Panc1 (cell line): ENCODE results near the gene SCUBE2. TPM values are rescaled to one million over a fixed set of nuclear protein-coding genes. Genes with fewer than 3 reads are reported as not detected.

Source experiments
- ATAC-seq: fragments of 200-7000 bp; cut with Tn5 transposase; 2 replicates; pipeline ENCODE4 v1.9.1; 2020; ENCODE audit warnings: mild to moderate bottlenecking, moderate library complexity
- BruUV-seq: library from RNA; stranded (reverse); fragments of 400-500 nt; replicated peaks from 2 replicates; lab custom pipeline; 2021; lab: Mats Ljungman, UMichigan
- CTCF ChIA-PET: fragments of 300-600 bp; sonication (Branson Sonifier 250); formaldehyde crosslinking; loops from one replicate; lab custom pipeline; 2022; ENCODE audit warnings: antibody characterized with exemption; lab: Charles Lee
- POLR2A ChIA-PET: fragments of 300-600 bp; sonication (Branson Sonifier 250); formaldehyde crosslinking; loops from one replicate; lab custom pipeline; 2022; ENCODE audit warnings: antibody characterized with exemption; lab: Charles Lee
- DNase-seq: peaks from one replicate; pipeline ENCODE4 v3.0.0-alpha.2; 2010; ENCODE audit warnings: low read depth, low spot score
- H3K27ac ChIP-seq: 2 replicates; pipeline ENCODE4 v1.5.1; 2011; ENCODE audit warnings: mild to moderate bottlenecking, low read length, inconsistent platforms
- H3K27me3 ChIP-seq: fragments of 200-500 bp; sonication (Bioruptor generic); 2 replicates; pipeline ENCODE4 v1.6.0; 2014; ENCODE audit warnings: low read length, inconsistent platforms; ENCODE audit not compliant: control insufficient read depth, insufficient read depth
- H3K36me3 ChIP-seq: fragments of 200-500 bp; sonication (Bioruptor generic); 2 replicates; pipeline ENCODE4 v1.5.1; 2014; ENCODE audit warnings: inconsistent platforms, mild to moderate bottlenecking, low read length, moderate library complexity; ENCODE audit not compliant: control insufficient read depth, insufficient read depth
- H3K4me1 ChIP-seq: 2 replicates; pipeline ENCODE4 v1.5.1; 2011; ENCODE audit warnings: inconsistent platforms, mild to moderate bottlenecking, low read length, moderate library complexity; ENCODE audit not compliant: control insufficient read depth, insufficient read depth
- H3K4me3 ChIP-seq, 2 experiments: 2 replicates each; pipeline ENCODE4 v1.5.1; 2011 to 2012; ENCODE audit warnings: low read depth in 2 of 2, low read length in 2 of 2, mild to moderate bottlenecking in 2 of 2, inconsistent platforms in 1 of 2, moderate library complexity in 1 of 2
- H3K9me3 ChIP-seq: fragments of 200-500 bp; sonication (Bioruptor generic); 2 replicates; pipeline ENCODE4 v1.5.1; 2014; ENCODE audit warnings: low read depth, mild to moderate bottlenecking, inconsistent platforms, low read length, moderate library complexity; ENCODE audit not compliant: control insufficient read depth, insufficient read depth
- POLR2AphosphoS5 ChIP-seq: IDR thresholded peaks from 2 replicates; pipeline ENCODE4 v1.6.1; 2012; ENCODE audit warnings: mild to moderate bottlenecking, low read depth, low read length, moderate library complexity
- SIN3A ChIP-seq: IDR thresholded peaks from 2 replicates; pipeline ENCODE4 v1.6.1; 2012; ENCODE audit warnings: low read depth, mild to moderate bottlenecking, low read length, moderate library complexity, borderline replicate concordance; ENCODE audit not compliant: insufficient read depth
- TCF7L2 ChIP-seq: IDR thresholded peaks from 2 replicates; pipeline ENCODE4 v1.6.1; 2011; ENCODE audit warnings: mild to moderate bottlenecking, low read depth, low read length, inconsistent platforms
- in situ Hi-C: cut with HindIII; loops from 2 replicates; pipeline ENCODE4 v1.10.0; 2016; ENCODE audit warnings: low sequenced_read_pairs, low pct_unique_long_range_greater_than_20kb
- intact Hi-C: fragments of 100-400 bp; cut with micrococcal nuclease; formaldehyde crosslinking; loops from one replicate; pipeline ENCODE4 v1.10.0; 2022; ENCODE audit not compliant: unreplicated experiment
- total RNA-seq: library from RNA; stranded (reverse); gene quantifications from one replicate; pipeline ENCODE4 v1.2.1, GENCODE V29; 2021; ENCODE audit not compliant: unreplicated experiment
- TF ChIP-seq, protein P1 (sequence below), 2 experiments: IDR thresholded peaks; 2 replicates each; pipeline ENCODE4 v1.6.1; 2011 to 2012; ENCODE audit warnings: low read depth in 2 of 2, control low read depth in 1 of 2, low read length in 1 of 2, mild to moderate bottlenecking in 1 of 2, moderate library complexity in 1 of 2; ENCODE audit not compliant: insufficient read depth in 1 of 2
- TF ChIP-seq, protein P2 (sequence below): fragments of 450-650 bp; IDR thresholded peaks from 2 replicates; pipeline ENCODE4 v1.5.1; 2017; ENCODE audit warnings: mild to moderate bottlenecking

The SCUBE2 gene
- total RNA-seq, 1 experiment from 2014 or later: 2.8 TPM

DNA sequence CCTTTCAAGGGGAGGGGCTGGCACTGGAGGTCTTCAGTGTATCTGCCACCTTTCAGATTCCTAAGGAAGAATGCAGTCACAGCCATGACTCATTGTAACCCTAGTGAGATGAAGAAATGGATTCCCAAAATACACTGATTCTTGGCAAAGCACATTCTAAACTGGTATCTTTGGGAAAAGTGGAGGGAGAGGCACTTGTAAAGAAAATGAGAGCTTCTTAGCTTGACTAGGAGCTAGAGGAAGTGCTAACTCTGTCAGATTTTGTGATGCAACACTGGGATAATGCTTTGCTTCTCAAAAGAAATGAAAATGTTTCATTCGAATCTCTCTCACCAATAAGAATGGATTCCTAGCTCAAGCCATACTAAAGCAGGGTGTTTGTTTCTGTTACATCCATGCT is 101.9 kb downstream of the SCUBE2 start:
- in situ Hi-C loops: no loop called here
- H3K27me3 ChIP-seq: no peaks in the 10 kb centered on the region
- TF ChIP-seq SIN3A: no peak
- TF ChIP-seq POLR2AphosphoS5: no peak
- TF ChIP-seq, protein P1, sequence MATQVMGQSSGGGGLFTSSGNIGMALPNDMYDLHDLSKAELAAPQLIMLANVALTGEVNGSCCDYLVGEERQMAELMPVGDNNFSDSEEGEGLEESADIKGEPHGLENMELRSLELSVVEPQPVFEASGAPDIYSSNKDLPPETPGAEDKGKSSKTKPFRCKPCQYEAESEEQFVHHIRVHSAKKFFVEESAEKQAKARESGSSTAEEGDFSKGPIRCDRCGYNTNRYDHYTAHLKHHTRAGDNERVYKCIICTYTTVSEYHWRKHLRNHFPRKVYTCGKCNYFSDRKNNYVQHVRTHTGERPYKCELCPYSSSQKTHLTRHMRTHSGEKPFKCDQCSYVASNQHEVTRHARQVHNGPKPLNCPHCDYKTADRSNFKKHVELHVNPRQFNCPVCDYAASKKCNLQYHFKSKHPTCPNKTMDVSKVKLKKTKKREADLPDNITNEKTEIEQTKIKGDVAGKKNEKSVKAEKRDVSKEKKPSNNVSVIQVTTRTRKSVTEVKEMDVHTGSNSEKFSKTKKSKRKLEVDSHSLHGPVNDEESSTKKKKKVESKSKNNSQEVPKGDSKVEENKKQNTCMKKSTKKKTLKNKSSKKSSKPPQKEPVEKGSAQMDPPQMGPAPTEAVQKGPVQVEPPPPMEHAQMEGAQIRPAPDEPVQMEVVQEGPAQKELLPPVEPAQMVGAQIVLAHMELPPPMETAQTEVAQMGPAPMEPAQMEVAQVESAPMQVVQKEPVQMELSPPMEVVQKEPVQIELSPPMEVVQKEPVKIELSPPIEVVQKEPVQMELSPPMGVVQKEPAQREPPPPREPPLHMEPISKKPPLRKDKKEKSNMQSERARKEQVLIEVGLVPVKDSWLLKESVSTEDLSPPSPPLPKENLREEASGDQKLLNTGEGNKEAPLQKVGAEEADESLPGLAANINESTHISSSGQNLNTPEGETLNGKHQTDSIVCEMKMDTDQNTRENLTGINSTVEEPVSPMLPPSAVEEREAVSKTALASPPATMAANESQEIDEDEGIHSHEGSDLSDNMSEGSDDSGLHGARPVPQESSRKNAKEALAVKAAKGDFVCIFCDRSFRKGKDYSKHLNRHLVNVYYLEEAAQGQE (IDR thresholded peaks at IDR 0.05; ENCODE audit: insufficient read depth in 1 of 2, low read depth in 2 of 2, low read length in 1 of 2): no peak
- no peak for TF ChIP-seq TCF7L2
- TF ChIP-seq, protein P2, sequence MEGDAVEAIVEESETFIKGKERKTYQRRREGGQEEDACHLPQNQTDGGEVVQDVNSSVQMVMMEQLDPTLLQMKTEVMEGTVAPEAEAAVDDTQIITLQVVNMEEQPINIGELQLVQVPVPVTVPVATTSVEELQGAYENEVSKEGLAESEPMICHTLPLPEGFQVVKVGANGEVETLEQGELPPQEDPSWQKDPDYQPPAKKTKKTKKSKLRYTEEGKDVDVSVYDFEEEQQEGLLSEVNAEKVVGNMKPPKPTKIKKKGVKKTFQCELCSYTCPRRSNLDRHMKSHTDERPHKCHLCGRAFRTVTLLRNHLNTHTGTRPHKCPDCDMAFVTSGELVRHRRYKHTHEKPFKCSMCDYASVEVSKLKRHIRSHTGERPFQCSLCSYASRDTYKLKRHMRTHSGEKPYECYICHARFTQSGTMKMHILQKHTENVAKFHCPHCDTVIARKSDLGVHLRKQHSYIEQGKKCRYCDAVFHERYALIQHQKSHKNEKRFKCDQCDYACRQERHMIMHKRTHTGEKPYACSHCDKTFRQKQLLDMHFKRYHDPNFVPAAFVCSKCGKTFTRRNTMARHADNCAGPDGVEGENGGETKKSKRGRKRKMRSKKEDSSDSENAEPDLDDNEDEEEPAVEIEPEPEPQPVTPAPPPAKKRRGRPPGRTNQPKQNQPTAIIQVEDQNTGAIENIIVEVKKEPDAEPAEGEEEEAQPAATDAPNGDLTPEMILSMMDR: no peak
- POLR2A ChIA-PET: no interaction called here
- CTCF ChIA-PET: interaction anchor here (1.1 kb wide), 1 partner anchor 26 kb away, joined by 3 read pairs; no protein-coding TSS in a partner anchor
- no TSS peak for BruUV-seq
- H3K9me3 ChIP-seq: no peaks in the 10 kb centered on the region
- no peaks in the 10 kb centered on the region for H3K36me3 ChIP-seq
- no peak overlapping the region for H3K4me3 ChIP-seq
- H3K4me1 ChIP-seq: no peaks in the 10 kb centered on the region; the same call in 1 of the 2 replicates
- DNase-seq (no peak), ATAC-seq (no peak)
- intact Hi-C loops: no loop called here
- H3K27ac ChIP-seq: no peak overlapping the region

DNA sequence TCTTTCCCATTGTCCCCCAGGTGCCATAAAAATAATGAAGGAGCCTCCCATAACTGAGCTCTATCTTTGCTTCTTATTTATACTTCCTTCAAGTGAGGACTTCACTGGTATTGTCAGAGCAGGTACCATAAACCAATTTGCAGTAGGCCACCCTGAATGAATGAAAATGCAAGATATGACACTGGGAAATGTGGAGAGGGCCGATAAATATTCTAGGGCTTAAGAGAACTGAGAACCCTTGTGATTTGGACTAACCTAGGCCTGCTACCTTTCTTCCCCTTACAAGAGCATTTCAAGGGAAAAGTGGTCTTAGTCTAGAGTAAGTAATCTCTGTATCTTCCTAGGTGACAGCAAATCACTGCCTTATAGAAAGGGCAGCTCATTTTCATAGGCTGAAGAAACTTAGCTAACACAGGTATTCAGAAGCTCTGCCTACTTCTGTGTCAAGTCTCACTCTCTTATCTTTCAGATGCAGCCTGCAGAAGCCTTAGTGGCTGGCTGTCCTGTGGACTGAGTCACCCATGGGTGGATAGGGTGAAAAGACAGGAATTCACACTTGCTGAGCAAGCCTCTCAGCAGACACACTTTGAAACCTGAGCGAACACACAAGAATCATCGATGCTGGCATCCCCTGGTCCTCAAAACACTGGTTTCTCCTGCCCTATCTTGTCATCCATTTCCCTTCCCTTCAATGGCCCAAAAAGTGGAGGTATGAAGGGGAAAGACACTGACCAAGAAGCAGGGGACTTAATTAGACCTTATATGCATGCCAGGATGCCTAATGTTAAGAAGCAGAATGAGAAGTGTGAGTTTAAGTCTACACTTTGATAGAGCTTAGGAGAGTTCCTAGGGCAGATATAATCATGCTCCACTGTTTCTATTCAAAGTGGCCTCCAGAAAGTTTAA is 102.8 kb downstream of the SCUBE2 start:
- no peaks in the 10 kb centered on the region for H3K27me3 ChIP-seq
- no peak for DNase-seq
- intact Hi-C loops: no loop called here
- no peaks in the 10 kb centered on the region for H3K36me3 ChIP-seq
- CTCF ChIA-PET: interaction anchor here (1.1 kb wide), 1 partner anchor 27 kb away, joined by 3 read pairs; no protein-coding TSS in a partner anchor
- H3K9me3 ChIP-seq: no peaks in the 10 kb centered on the region
- ATAC-seq: no peak
- no peak overlapping the region for H3K4me3 ChIP-seq
- TF ChIP-seq POLR2AphosphoS5 (no peak), SIN3A (no peak), TCF7L2 (no peak)
- TF ChIP-seq, protein P2: no peak
- TF ChIP-seq, protein P1 (IDR thresholded peaks at IDR 0.05; ENCODE audit: insufficient read depth in 1 of 2, low read depth in 2 of 2, low read length in 1 of 2): no peak
- no peaks in the 10 kb centered on the region; the same call in 1 of the 2 replicates for H3K4me1 ChIP-seq
- no peak overlapping the region for H3K27ac ChIP-seq
- in situ Hi-C loops: no loop called here
- POLR2A ChIA-PET: no interaction called here
- no TSS peak for BruUV-seq
